ENCODE data around the gene PLCD1.

Gene PLCD1

GRCh38 chr3:38016847-38017444 lies 12.5 kb downstream of the PLCD1 start:
- no peak overlapping the region for H3K4me3 Mint-ChIP-seq
- no peak overlapping the region for H3K27ac Mint-ChIP-seq
- H3K9me3 Mint-ChIP-seq = no peaks in the 10 kb centered on the region
- CTCF ChIA-PET = interaction anchor here (0.9 to 2.1 kb wide), 2 partner anchors 13 to 22 kb away, joined by 3 to 11 read pairs; partner anchors contain the start of gene DLEC1
- H3K36me3 Mint-ChIP-seq = peaks cover 46% of the 10 kb centered on the region
- peaks cover 7% of the 10 kb centered on the region for H3K4me1 Mint-ChIP-seq
- H3K27me3 Mint-ChIP-seq = no peaks in the 10 kb centered on the region
- no peak for DNase-seq

GRCh38 chr3:38016410-38016809 lies 13.0 kb downstream of the PLCD1 start:
- no peak for DNase-seq
- Mint-ChIP-seq H3K9me3 (no peaks in the 10 kb centered on the region), H3K27me3 (no peaks in the 10 kb centered on the region), H3K27ac (no peak overlapping the region), H3K4me1 (peaks cover 2% of the 10 kb centered on the region), H3K36me3 (peaks cover 46% of the 10 kb centered on the region), H3K4me3 (no peak overlapping the region)
- CTCF ChIA-PET = interaction anchor here (0.9 to 2.1 kb wide), 2 partner anchors 12 to 23 kb away, joined by 3 to 11 read pairs; partner anchors contain the start of gene DLEC1

- no peaks in the 10 kb centered on the region for H3K27me3 Mint-ChIP-seq
Observed at GRCh38 chr3:38015984-38016383, 13.5 kb downstream of the PLCD1 start.

GRCh38 chr3:38015485-38015884 lies 14.0 kb downstream of the PLCD1 start:
- H3K27me3 Mint-ChIP-seq = no peaks in the 10 kb centered on the region
- DNase-seq = no peak
- CTCF ChIA-PET = interaction anchor here (2.1 kb wide), 1 partner anchor 11 kb away, joined by 11 read pairs; no protein-coding TSS in a partner anchor
- no peaks in the 10 kb centered on the region for H3K4me1 Mint-ChIP-seq
- H3K9me3 Mint-ChIP-seq = no peaks in the 10 kb centered on the region
- H3K4me3 Mint-ChIP-seq = no peak overlapping the region
- no peak overlapping the region for H3K27ac Mint-ChIP-seq
- peaks cover 48% of the 10 kb centered on the region for H3K36me3 Mint-ChIP-seq

More at GRCh38 chr3:38015984-38016383, 13.5 kb downstream of the PLCD1 start:
- H3K27ac Mint-ChIP-seq = no peak overlapping the region
- no peaks in the 10 kb centered on the region for H3K9me3 Mint-ChIP-seq
- H3K4me3 Mint-ChIP-seq = no peak overlapping the region
- DNase-seq = no peak
- H3K4me1 Mint-ChIP-seq = no peaks in the 10 kb centered on the region
- CTCF ChIA-PET = interaction anchor here (0.9 to 2.1 kb wide), 2 partner anchors 12 to 23 kb away, joined by 3 to 11 read pairs; partner anchors contain the start of gene DLEC1
- H3K36me3 Mint-ChIP-seq = peaks cover 48% of the 10 kb centered on the region

- Mint-ChIP-seq H3K36me3 (peaks cover 29% of the 10 kb centered on the region), H3K27me3 (no peaks in the 10 kb centered on the region), H3K4me1 (no peaks in the 10 kb centered on the region), H3K9me3 (no peaks in the 10 kb centered on the region), H3K4me3 (no peak overlapping the region), H3K27ac (no peak overlapping the region)
- DNase-seq = no peak
- CTCF ChIA-PET = interaction anchor here (1.0 kb wide), 1 partner anchor 11 kb away, joined by 3 read pairs; no protein-coding TSS in a partner anchor
Observed at GRCh38 chr3:38011111-38011510, 18.3 kb downstream of the PLCD1 start.

- Mint-ChIP-seq H3K9me3 (no peaks in the 10 kb centered on the region), H3K4me1 (no peaks in the 10 kb centered on the region), H3K27me3 (no peaks in the 10 kb centered on the region), H3K36me3 (peaks cover 23% of the 10 kb centered on the region), H3K27ac (no peak overlapping the region), H3K4me3 (no peak overlapping the region)
- CTCF ChIA-PET = no interaction called here
- no peak for DNase-seq
Observed at GRCh38 chr3:38009807-38010591, 19.4 kb downstream of the PLCD1 start.

- H3K27me3 Mint-ChIP-seq = no peaks in the 10 kb centered on the region
- CTCF ChIA-PET = no interaction called here
- DNase-seq = no peak
- peak overlapping the region; percentile 59 for H3K27ac Mint-ChIP-seq
- H3K4me1 Mint-ChIP-seq = peaks cover 8% of the 10 kb centered on the region
- H3K36me3 Mint-ChIP-seq = peaks cover 22% of the 10 kb centered on the region
- no peak overlapping the region for H3K4me3 Mint-ChIP-seq
- no peaks in the 10 kb centered on the region for H3K9me3 Mint-ChIP-seq
Observed at GRCh38 chr3:38008971-38009580, 20.4 kb downstream of the PLCD1 start.

- Mint-ChIP-seq H3K36me3 (peaks cover 23% of the 10 kb centered on the region), H3K9me3 (no peaks in the 10 kb centered on the region), H3K4me1 (peaks cover 10% of the 10 kb centered on the region), H3K4me3 (no peak overlapping the region), H3K27ac (no peak overlapping the region), H3K27me3 (no peaks in the 10 kb centered on the region)
- no peak for DNase-seq
- CTCF ChIA-PET = no interaction called here
Observed at GRCh38 chr3:38008191-38008701, 21.2 kb downstream of the PLCD1 start.

GRCh38 chr3:38007754-38008090 lies 21.7 kb downstream of the PLCD1 start:
- Mint-ChIP-seq H3K27ac (no peak overlapping the region), H3K4me3 (no peak overlapping the region), H3K9me3 (no peaks in the 10 kb centered on the region), H3K36me3 (peaks cover 23% of the 10 kb centered on the region), H3K4me1 (peaks cover 10% of the 10 kb centered on the region), H3K27me3 (no peaks in the 10 kb centered on the region)
- CTCF ChIA-PET = no interaction called here
- no peak for DNase-seq

- CTCF ChIA-PET = interaction anchor here (2.4 kb wide), 1 partner anchor 14 kb away, joined by 9 read pairs; no protein-coding TSS in a partner anchor
- peaks cover 10% of the 10 kb centered on the region for H3K4me1 Mint-ChIP-seq
- DNase-seq = no peak
- no peaks in the 10 kb centered on the region for H3K27me3 Mint-ChIP-seq
- peaks cover 25% of the 10 kb centered on the region for H3K36me3 Mint-ChIP-seq
- no peaks in the 10 kb centered on the region for H3K9me3 Mint-ChIP-seq
- no peak overlapping the region for H3K4me3 Mint-ChIP-seq
- no peak overlapping the region for H3K27ac Mint-ChIP-seq
Observed at GRCh38 chr3:38006445-38006995, 22.9 kb downstream of the PLCD1 start.

GRCh38 chr3:38006031-38006430 lies 23.4 kb downstream of the PLCD1 start:
- Mint-ChIP-seq H3K9me3 (no peaks in the 10 kb centered on the region), H3K4me1 (peaks cover 10% of the 10 kb centered on the region), H3K4me3 (no peak overlapping the region), H3K27me3 (no peaks in the 10 kb centered on the region), H3K27ac (no peak overlapping the region), H3K36me3 (peaks cover 24% of the 10 kb centered on the region)
- CTCF ChIA-PET = interaction anchor here (2.4 kb wide), 1 partner anchor 14 kb away, joined by 9 read pairs; no protein-coding TSS in a partner anchor
- DNase-seq = no peak

GRCh38 chr3:38005076-38006020 lies 24.1 kb downstream of the PLCD1 start:
- Mint-ChIP-seq H3K4me3 (no peak overlapping the region), H3K27me3 (no peaks in the 10 kb centered on the region), H3K9me3 (no peaks in the 10 kb centered on the region), H3K4me1 (peaks cover 10% of the 10 kb centered on the region), H3K27ac (no peak overlapping the region), H3K36me3 (peaks cover 28% of the 10 kb centered on the region)
- CTCF ChIA-PET = interaction anchor here (0.8 to 5.1 kb wide), 6 partner anchors 8 to 32 kb away, joined by 3 to 60 read pairs (median 7); no protein-coding TSS in a partner anchor
- no peak for DNase-seq

GRCh38 chr3:38004415-38005075 lies 24.9 kb downstream of the PLCD1 start:
- peaks cover 33% of the 10 kb centered on the region for H3K36me3 Mint-ChIP-seq
- DNase-seq = peak; percentile 75

More at GRCh38 chr3:38004415-38005075, 24.9 kb downstream of the PLCD1 start:
- H3K4me3 Mint-ChIP-seq = no peak overlapping the region
- CTCF ChIA-PET = interaction anchor here (0.8 to 5.1 kb wide), 11 partner anchors 8 to 339 kb away, joined by 3 to 60 read pairs (median 5); partner anchors contain the start of gene DLEC1
- no peaks in the 10 kb centered on the region for H3K27me3 Mint-ChIP-seq
- no peak overlapping the region for H3K27ac Mint-ChIP-seq
- peaks cover 12% of the 10 kb centered on the region for H3K4me1 Mint-ChIP-seq
- no peaks in the 10 kb centered on the region for H3K9me3 Mint-ChIP-seq

Data from activated naive CD4-positive, alpha-beta T cell treated with anti-CD3 and anti-CD28 coated beads, Interleukin-2, amount 10 ng/mL, durations not matched to agents 7 days and 5 days (primary cell).